Stimulated activated effector memory CD8-positive, alpha-beta T cell treated with anti-CD3 and anti-CD28 coated beads, Interleukin-12 subunit alpha, Interleukin-12 subunit beta, amount 100 ng/mL, for 72 hours (primary cell): Measurements from ENCODE around the gene TOR1AIP2.

Source experiments
- ATAC-seq: fragments of 150-1000 bp; cut with Tn5 transposase; 2 replicates; pipeline ENCODE4 v1.10.0; 2021
- DNase-seq, 2 donors: peaks; one replicate each; pipeline ENCODE4 v3.0.0; 2021 to 2022; ENCODE audit warnings: low spot score in 2 of 2
- H3K27ac Mint-ChIP-seq: one replicate; pipeline ENCODE4 v1.8.0; 2022; ENCODE audit warnings: mild to moderate bottlenecking, mixed read lengths
- H3K36me3 Mint-ChIP-seq: one replicate; pipeline ENCODE4 v1.8.0; 2022; ENCODE audit warnings: mild to moderate bottlenecking, mixed read lengths
- H3K4me1 Mint-ChIP-seq: one replicate; pipeline ENCODE4 v1.8.0; 2022; ENCODE audit warnings: mixed read lengths
- H3K4me3 Mint-ChIP-seq: one replicate; pipeline ENCODE4 v1.8.0; 2022; ENCODE audit warnings: mild to moderate bottlenecking, mixed read lengths
- H3K9me3 Mint-ChIP-seq: one replicate; pipeline ENCODE4 v1.8.0; 2022; ENCODE audit warnings: mixed read lengths

TOR1AIP2 gene

DNA sequence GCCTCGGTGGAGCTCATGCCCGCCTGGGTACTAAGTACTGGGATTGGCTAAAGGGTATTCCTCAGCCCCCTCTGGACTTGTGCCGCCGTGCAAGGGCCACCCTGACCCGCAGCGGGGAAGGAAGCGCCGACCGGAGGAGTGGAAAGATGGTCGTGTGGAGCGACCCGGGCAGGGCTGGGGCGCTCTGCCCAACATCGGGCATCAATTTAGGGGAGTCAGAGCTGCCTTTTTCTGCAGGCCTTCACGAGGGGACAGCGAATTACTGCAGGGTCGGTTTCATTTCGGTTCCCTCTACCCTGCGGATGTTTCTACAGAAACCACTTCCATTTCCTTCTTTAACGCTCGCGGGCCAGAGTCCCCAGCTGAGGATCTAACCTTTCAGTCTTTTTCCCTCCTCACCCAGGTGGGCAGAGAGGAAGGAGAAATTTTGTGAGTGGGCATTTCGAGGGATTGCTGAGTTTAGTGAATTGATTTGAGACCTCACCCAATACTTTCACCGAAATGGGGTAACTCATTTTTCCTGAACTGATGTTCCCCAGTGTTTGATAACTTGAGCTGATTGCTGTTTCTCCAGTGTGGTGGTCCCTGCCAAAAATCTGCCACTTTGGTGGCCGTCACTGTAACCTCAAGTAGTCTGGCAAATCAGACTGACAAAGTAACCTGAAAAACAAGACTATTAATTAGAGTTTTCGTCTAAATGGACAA lies 5.6 kb upstream of the TOR1AIP2 start:
- H3K27ac Mint-ChIP-seq, result peak overlapping the region; percentile 100
- DNase-seq (no peak), ATAC-seq (peak; percentile 20)
- peak overlapping the region; percentile 96 for H3K4me3 Mint-ChIP-seq
- H3K4me1 Mint-ChIP-seq, result peaks cover 42% of the 10 kb centered on the region
- no peaks in the 10 kb centered on the region for H3K9me3 Mint-ChIP-seq
- peaks cover 68% of the 10 kb centered on the region for H3K36me3 Mint-ChIP-seq

DNA sequence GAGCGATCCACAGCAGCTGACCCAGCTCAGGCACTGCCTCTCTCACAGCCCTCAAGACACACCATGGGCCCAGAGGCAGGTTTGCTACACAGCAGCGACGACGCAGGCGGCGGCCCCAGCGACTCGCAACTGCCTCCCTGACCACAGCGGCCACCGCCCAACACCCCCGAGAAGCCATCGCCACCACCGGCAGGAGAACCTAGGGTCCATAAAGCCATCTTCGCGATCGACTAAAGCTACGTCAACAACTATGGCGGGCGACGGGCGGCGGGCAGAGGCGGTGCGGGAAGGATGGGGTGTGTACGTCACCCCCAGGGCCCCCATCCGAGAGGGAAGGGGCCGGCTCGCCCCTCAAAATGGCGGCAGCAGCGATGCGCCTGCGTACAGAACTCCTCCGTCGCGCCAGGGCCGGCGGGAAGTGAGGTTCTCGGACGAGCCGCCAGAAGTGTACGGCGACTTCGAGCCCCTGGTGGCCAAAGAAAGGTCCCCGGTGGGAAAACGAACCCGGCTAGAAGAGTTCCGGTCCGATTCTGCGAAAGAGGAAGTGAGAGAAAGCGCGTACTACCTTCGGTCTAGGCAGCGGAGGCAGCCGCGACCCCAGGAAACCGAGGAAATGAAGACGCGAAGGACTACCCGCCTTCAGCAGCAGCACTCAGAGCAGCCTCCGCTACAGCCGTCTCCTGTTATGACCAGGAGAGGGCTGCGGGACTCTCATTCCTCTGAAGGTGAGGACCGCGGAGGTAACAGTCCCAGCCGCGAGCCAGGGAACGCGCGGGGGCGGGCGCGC lies 4.8 kb upstream of the TOR1AIP2 start, which contains the start of gene TOR1AIP1:
Gene TOR1AIP1, plus strand, starts transcription at position 33 of the 787 bp plus-strand sequence. Its CDS starts 218 bp downstream, at position 251.
- Mint-ChIP-seq H3K36me3 (peaks cover 66% of the 10 kb centered on the region), H3K4me1 (peaks cover 42% of the 10 kb centered on the region), H3K27ac (peak within 1 kb of the TSS; percentile 100), H3K9me3 (no peaks in the 10 kb centered on the region), H3K4me3 (peak within 1 kb of the TSS; percentile 96)
- ATAC-seq (peak; percentile 87), DNase-seq (peak; percentile 93 to 99)

DNA sequence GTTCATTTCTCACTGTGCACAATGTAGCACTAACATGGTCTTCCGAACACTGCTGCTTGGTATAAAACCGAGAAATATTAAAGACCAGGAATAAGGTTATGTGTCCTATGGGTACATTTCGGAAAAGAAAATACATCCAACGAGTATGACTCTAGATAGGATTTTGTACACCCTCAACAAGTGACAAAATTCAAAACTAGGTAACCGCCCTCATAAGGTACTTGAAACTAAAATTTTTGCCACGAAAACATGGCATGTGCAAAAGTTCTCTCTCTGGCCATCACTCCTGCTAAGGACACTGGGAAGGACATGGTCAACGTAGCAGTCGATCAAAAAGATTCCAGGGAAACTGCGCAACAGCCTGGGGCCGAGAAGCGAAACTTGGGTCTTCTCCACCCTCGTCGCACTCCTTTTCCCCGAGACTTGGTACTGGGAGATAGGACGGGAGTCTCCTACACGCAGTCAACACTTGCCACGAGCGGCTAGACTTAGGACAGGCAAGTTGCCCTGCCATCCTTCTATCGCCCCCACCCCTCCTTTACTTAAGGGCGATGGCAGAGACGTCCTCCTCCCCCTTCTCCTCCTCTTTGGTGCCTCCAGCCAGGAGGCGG lies 4.1 kb upstream of the TOR1AIP2 start:
- ATAC-seq (no peak), DNase-seq (no peak)
- Mint-ChIP-seq H3K9me3 (no peaks in the 10 kb centered on the region), H3K4me3 (peak overlapping the region; percentile 96), H3K4me1 (peaks cover 42% of the 10 kb centered on the region), H3K36me3 (peaks cover 65% of the 10 kb centered on the region), H3K27ac (peak overlapping the region; percentile 100)

DNA sequence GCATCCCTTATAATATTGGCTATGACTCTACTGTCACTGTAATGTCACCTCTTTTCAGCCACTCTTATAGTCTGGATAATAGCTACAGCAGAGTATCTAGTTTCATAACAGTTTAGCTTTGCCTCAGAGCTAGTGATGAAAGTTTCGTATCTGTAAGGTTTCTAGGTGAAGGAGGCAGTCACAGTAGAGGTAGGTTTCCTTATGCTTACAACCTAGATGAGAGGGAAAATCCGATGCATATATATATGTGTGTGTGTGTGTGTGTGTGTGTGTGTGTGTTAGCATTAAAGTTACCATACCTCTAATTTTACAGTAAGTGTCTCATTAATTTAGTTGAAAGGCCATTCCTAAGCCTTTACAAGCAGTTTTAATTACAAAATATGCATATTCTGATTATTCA lies 2.2 kb upstream of the TOR1AIP2 start:
- ATAC-seq (no peak), DNase-seq (no peak)
- peaks cover 43% of the 10 kb centered on the region for H3K4me1 Mint-ChIP-seq
- H3K27ac Mint-ChIP-seq, result peak overlapping the region; percentile 52
- H3K9me3 Mint-ChIP-seq, result no peaks in the 10 kb centered on the region
- peaks cover 65% of the 10 kb centered on the region for H3K36me3 Mint-ChIP-seq
- H3K4me3 Mint-ChIP-seq, result no peak overlapping the region

DNA sequence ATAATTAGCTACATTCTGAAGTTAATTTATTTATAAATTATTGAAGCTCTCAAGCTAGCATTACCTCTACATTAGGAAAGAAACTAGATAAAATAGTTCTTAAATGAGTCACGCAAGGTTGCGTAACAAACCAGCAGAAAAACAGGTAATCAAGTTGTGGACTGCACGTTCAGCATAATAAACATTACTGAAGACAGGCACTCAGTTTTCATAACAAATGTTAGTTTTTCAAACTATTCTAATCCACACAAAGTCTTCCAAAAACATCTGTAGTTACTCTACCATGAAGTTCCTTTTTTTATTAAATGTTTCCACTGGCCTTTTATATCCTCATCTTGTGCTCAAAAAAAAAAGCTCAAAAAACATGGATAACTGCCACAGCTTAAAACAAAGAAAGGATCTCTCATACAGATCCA lies 1.3 kb downstream of the TOR1AIP2 start:
- peak overlapping the region; percentile 84 for H3K4me3 Mint-ChIP-seq
- no peaks in the 10 kb centered on the region for H3K9me3 Mint-ChIP-seq
- peaks cover 62% of the 10 kb centered on the region for H3K36me3 Mint-ChIP-seq
- no peak overlapping the region for H3K27ac Mint-ChIP-seq
- peaks cover 29% of the 10 kb centered on the region for H3K4me1 Mint-ChIP-seq
- ATAC-seq (no peak), DNase-seq (no peak)

DNA sequence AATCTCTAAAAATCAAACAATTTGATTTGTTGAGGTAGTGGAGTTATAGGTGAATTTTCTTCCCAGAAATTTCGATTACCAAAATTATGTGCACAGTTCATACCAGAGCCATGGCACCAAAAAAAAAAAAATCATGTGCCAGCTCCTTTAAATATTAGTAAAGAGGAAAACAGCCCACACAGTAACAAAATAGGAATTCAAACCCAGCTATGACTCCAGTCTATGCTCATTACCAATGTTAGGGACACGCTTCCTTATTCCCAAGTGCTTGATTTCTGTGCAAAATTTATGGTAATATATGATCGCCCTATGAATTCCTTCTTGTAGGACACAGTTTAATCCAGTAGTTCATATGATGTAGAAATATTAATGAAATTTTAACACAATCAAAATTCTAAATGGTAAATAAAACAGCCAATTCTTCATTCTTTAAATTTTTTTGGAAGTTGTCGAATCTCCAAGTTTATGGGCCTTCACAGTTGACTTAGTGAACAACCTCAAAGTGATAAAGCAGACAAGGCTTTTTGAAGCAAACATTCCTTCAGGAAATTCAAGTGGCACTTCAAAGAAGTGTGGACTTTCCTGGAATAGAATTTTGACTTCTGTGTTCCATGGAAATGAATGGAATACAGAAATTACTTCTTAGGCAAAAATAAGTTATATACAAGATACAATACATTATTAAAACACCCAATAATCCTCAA lies 1.9 kb downstream of the TOR1AIP2 start:
- no peak for DNase-seq
- no peak for ATAC-seq
- H3K9me3 Mint-ChIP-seq, result no peaks in the 10 kb centered on the region
- peaks cover 62% of the 10 kb centered on the region for H3K36me3 Mint-ChIP-seq
- peaks cover 28% of the 10 kb centered on the region for H3K4me1 Mint-ChIP-seq
- peak overlapping the region; percentile 84 for H3K4me3 Mint-ChIP-seq
- H3K27ac Mint-ChIP-seq, result no peak overlapping the region

DNA sequence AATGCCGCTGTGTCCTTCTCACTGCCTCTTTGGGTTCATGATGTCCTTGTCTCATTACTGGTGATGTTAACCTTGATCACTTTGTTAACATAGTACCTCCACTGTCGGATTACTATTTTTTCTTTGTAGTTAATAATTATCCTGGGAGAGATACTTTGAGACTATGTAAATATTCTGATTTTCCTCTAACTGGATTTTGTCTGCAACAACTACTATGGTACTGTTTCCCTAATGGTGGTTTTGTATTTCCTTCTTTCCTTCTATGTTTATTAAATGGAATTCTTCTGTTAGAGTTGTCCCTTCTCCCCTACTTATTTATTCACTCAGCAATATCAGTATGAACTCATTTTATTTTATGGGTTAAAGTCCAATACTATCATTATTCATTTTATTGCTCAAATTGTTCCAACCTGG lies 4.2 kb downstream of the TOR1AIP2 start:
- H3K27ac Mint-ChIP-seq, result peak overlapping the region; percentile 2
- ATAC-seq, result no peak
- H3K4me3 Mint-ChIP-seq, result no peak overlapping the region
- peaks cover 81% of the 10 kb centered on the region for H3K36me3 Mint-ChIP-seq
- H3K9me3 Mint-ChIP-seq, result no peaks in the 10 kb centered on the region
- peaks cover 22% of the 10 kb centered on the region for H3K4me1 Mint-ChIP-seq
- DNase-seq, result no peak

DNA sequence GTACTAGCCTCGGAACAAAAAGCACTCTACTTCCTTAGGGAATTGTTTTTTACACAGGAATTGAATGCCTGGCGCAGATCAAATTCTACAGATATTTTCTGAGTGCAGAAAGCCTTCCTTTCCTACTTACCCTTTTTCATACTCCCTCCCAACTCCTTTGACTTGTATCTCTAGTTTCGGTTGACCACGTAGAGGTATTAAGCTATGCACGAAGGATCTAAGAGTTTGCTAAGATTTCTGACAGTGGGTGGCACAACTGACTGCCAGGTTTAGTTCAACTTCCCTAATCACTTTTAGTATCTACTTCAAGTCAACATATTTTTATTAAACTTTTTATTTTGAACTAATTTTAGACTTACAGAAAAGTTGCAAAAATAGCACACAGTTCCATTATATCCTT lies 5.0 kb downstream of the TOR1AIP2 start:
- Mint-ChIP-seq H3K36me3 (peaks cover 85% of the 10 kb centered on the region), H3K27ac (no peak overlapping the region), H3K4me1 (peaks cover 22% of the 10 kb centered on the region), H3K4me3 (no peak overlapping the region), H3K9me3 (no peaks in the 10 kb centered on the region)
- ATAC-seq (no peak), DNase-seq (no peak)

DNA sequence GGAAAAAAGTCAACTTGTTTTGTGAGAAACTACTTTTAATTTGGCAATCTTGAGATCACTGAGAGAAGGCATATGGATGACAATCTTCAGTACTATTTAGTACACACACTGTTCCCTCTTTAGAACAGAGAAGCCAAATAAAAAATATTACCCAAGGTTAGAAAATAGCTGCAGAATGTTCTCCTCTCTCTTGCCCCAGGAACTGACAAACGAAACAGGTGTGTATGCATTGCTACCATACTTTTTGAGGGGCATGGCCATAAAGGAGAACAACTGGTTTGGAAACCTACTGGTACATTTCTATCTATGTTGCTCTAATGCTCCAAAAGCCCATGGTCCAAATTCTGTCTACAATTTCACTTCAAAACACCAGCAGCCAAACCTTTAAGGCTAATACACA lies 5.7 kb downstream of the TOR1AIP2 start:
- H3K27ac Mint-ChIP-seq, result peak overlapping the region; percentile 45
- peaks cover 85% of the 10 kb centered on the region for H3K36me3 Mint-ChIP-seq

DNA sequence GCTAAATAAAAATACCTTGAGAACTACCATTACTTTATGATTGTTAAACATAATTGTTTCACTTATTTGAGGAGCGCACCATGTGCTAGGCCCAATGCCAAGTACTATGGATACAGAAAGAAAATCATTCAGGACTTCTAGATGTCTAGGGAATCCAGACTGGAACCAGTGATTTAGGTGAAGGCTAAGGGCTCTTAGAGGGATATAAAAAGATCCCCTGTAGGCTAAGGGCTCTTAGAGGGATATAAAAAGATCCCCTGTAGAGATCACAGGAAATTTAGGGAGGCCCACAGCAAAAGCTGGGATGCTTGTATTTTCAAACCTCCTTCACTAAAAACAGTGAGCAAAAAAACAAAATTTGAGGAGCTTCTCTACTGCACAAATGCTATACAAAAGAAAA lies 6.7 kb downstream of the TOR1AIP2 start:
- DNase-seq (no peak), ATAC-seq (no peak)
- Mint-ChIP-seq H3K4me3 (no peak overlapping the region), H3K9me3 (no peaks in the 10 kb centered on the region), H3K4me1 (peaks cover 17% of the 10 kb centered on the region), H3K27ac (no peak overlapping the region), H3K36me3 (peaks cover 86% of the 10 kb centered on the region)

More for the DNA sequence above, 5.7 kb downstream of the TOR1AIP2 start:
- no peak for DNase-seq
- Mint-ChIP-seq H3K4me3 (no peak overlapping the region), H3K9me3 (no peaks in the 10 kb centered on the region), H3K4me1 (peaks cover 22% of the 10 kb centered on the region)
- ATAC-seq, result no peak

DNA sequence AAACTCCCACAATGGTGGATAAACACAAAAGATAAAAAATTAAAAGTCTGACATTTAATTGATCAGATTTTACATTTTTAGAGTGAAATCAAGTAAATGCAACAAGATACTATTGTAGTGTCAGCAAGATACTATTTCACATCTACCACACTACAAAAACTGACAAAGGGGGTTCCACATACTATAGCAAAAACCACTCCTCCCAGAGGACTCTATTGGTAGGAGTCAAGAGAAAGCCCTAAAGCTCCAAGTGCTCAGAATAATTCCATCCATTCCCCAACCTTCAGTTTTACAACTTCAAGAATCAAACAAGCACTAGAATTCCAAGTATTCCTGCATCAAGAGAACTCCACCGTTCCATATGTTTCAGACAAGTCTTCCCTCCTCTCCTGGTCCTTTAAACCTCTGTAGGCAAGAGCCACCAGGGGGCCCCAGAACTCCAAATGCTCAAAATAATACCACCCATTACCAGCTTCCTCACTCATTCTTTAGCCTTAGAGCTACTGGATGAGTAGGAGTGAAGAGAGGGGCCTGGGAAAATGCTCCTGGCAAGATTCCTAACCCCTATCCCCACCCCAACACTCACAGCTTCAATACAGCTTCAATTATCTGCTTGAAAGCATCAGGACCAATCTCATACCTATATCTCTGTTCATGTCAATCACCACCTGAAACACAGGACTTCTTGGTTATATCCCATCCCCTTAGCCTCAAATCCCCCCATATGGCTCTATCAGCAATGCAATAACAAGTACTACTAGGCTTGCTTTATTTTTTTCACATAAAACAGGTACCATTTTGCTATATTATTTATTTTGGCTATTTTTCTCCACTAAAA lies 9.9 kb downstream of the TOR1AIP2 start:
- Mint-ChIP-seq H3K4me3 (no peak overlapping the region), H3K27ac (peak overlapping the region; percentile 51), H3K9me3 (no peaks in the 10 kb centered on the region), H3K4me1 (peaks cover 17% of the 10 kb centered on the region), H3K36me3 (peaks cover 86% of the 10 kb centered on the region)
- peak in 1 of 2 donors; percentile 57 for DNase-seq
- peak; percentile 75 for ATAC-seq

DNA sequence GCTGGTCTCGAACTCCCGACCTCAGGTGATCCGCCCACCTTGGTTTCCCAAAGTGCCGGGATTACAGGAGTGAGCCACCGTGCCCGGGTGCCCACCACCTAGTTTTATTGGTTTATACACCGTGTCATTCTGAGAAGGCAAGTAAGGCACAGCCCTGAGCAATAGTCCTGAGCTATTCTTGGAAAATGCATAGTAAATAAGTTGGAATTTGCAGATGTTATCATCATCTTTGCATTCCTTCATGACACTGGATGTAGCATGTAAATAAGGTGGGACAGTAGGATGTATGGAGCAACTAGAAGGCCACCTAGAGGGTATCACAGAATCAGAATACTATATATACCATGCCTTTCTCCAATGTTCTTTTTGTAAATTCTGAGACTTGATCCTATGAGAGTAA lies 11.0 kb downstream of the TOR1AIP2 start:
- Mint-ChIP-seq H3K4me1 (peaks cover 10% of the 10 kb centered on the region), H3K9me3 (no peaks in the 10 kb centered on the region), H3K27ac (no peak overlapping the region), H3K36me3 (peaks cover 86% of the 10 kb centered on the region), H3K4me3 (no peak overlapping the region)
- DNase-seq (no peak), ATAC-seq (no peak)

DNA sequence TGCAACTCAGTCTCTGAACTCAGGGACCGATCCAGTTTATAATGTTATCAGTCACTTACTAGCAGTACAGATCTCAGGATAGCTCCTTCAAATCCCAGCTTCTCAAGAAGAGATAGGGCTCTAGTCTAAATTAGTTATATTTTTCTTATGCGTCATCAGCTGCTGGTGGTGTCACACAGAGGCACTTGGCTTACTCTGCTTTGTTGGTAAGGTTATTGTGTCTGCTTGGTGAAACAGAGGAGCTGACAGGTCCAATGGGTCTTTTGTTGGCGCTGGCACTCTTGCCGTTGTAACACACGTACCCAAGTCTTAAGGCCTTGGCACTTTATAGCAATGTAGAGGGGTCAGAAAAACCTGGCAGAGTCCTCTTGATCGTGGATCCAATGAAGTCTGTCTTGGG lies 12.2 kb downstream of the TOR1AIP2 start:
- peaks cover 88% of the 10 kb centered on the region for H3K36me3 Mint-ChIP-seq
- H3K4me3 Mint-ChIP-seq, result no peak overlapping the region
- H3K9me3 Mint-ChIP-seq, result no peaks in the 10 kb centered on the region
- no peak overlapping the region for H3K27ac Mint-ChIP-seq
- ATAC-seq (no peak), DNase-seq (no peak)
- H3K4me1 Mint-ChIP-seq, result peaks cover 10% of the 10 kb centered on the region

DNA sequence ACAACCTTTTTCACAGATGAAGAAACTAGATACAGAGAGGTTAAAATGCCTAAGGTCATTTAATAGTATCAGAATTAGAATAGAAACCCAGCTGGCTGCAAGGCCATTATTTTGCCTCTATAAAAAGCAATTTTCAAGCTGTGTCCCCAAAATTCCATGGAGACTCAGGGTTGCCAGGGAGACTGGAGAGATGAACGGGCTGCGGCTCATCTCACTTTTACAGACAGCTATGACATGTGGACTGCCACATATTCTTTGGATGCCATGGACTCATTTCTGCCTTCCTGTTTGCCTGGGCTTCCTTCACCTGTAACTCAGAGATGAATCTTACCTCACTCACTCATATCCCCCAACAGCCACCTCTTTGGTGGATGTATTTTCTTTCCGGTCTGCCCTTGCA lies 17.0 kb downstream of the TOR1AIP2 start:
- peaks cover 72% of the 10 kb centered on the region for H3K36me3 Mint-ChIP-seq
- no peaks in the 10 kb centered on the region for H3K9me3 Mint-ChIP-seq

More for the DNA sequence above, 17.0 kb downstream of the TOR1AIP2 start:
- no peak for ATAC-seq
- H3K4me1 Mint-ChIP-seq, result no peaks in the 10 kb centered on the region
- DNase-seq, result no peak
- no peak overlapping the region for H3K27ac Mint-ChIP-seq
- H3K4me3 Mint-ChIP-seq, result no peak overlapping the region
